PC-9 (cell line): ENCODE results near the gene CNOT3. TPM values are rescaled to one million over a fixed set of nuclear protein-coding genes. Genes with fewer than 3 reads are reported as not detected.
A peak's percentile ranks its signal among the peaks of the same experiment; 100 is the strongest.

Source experiments
- BruUV-seq: library from RNA; stranded (reverse); fragments of 400-500 nt; replicated peaks from 2 replicates; lab custom pipeline; 2021; lab: Mats Ljungman, UMichigan
- CTCF ChIA-PET: fragments of 300-600 bp; sonication (Branson Sonifier 250); formaldehyde crosslinking; loops from one replicate; lab custom pipeline; 2022; ENCODE audit warnings: antibody characterized with exemption; lab: Charles Lee
- POLR2A ChIA-PET: fragments of 300-600 bp; sonication (Branson Sonifier 250); formaldehyde crosslinking; loops from one replicate; lab custom pipeline; 2022; ENCODE audit warnings: antibody characterized with exemption; ENCODE audit not compliant: unreplicated experiment; lab: Charles Lee
- DNase-seq, 2 experiments: peaks; one replicate each; pipeline versions ENCODE4 v3.0.0 to v3.0.0-alpha.2; 2015 to 2022; ENCODE audit warnings: mixed read lengths in 1 of 2
- H2AFZ ChIP-seq: fragments of 200-600 bp; sonication (generic); 2 replicates; pipeline ENCODE4 v1.8.1; 2017; ENCODE audit warnings: antibody characterized with exemption
- H3F3A ChIP-seq: fragments of 200-600 bp; sonication (generic); 2 replicates; pipeline ENCODE4 v1.8.1; 2017; ENCODE audit warnings: antibody characterized with exemption, mild to moderate bottlenecking, low read depth; ENCODE audit not compliant: insufficient read depth
- H3K27ac ChIP-seq: fragments of 200-600 bp; sonication (generic); 2 replicates; pipeline ENCODE4 v1.6.1; 2016; ENCODE audit warnings: mixed run types
- H3K27me3 ChIP-seq: fragments of 200-600 bp; sonication (generic); 2 replicates; pipeline ENCODE4 v1.6.1; 2016; ENCODE audit warnings: low read depth, mixed run types; ENCODE audit not compliant: insufficient read depth
- H3K36me3 ChIP-seq: fragments of 200-600 bp; sonication (generic); 2 replicates; pipeline ENCODE4 v1.6.1; 2016; ENCODE audit warnings: low read depth, mixed run types
- H3K4me1 ChIP-seq: fragments of 200-600 bp; sonication (generic); replicated peaks from 2 replicates; pipeline ENCODE4 v1.6.1; 2016; ENCODE audit warnings: mixed run types; ENCODE audit not compliant: insufficient read depth
- H3K4me2 ChIP-seq: fragments of 200-600 bp; sonication (generic); 2 replicates; pipeline ENCODE4 v1.6.1; 2017; ENCODE audit warnings: mixed run types
- H3K4me3 ChIP-seq: fragments of 200-600 bp; sonication (generic); 2 replicates; pipeline ENCODE4 v1.6.1; 2016; ENCODE audit warnings: mixed run types
- H3K79me2 ChIP-seq: fragments of 200-600 bp; sonication (generic); 2 replicates; pipeline ENCODE4 v1.6.1; 2017; ENCODE audit warnings: low read depth, mixed run types
- H3K9me2 ChIP-seq: fragments of 200-600 bp; sonication (generic); 2 replicates; pipeline ENCODE4 v1.8.1; 2017; ENCODE audit warnings: mild to moderate bottlenecking; ENCODE audit not compliant: insufficient read depth
- H3K9me3 ChIP-seq: fragments of 200-600 bp; sonication (generic); 2 replicates; pipeline ENCODE4 v1.8.1; 2016; ENCODE audit warnings: low read depth; ENCODE audit not compliant: insufficient read depth
- H4K20me1 ChIP-seq: fragments of 200-600 bp; sonication (generic); 2 replicates; pipeline ENCODE4 v1.8.1; 2017; ENCODE audit not compliant: insufficient read depth
- CTCF ChIP-seq: fragments of 200-600 bp; sonication (generic); conservative IDR thresholded peaks from 2 replicates; pipeline ENCODE4 v1.6.1; 2017; ENCODE audit warnings: mixed run types, antibody characterized with exemption, mild to moderate bottlenecking, moderate library complexity
- EZH2 ChIP-seq: fragments of 200-600 bp; sonication (generic); IDR thresholded peaks from 2 replicates; pipeline ENCODE4 v1.8.0; 2017; ENCODE audit warnings: antibody characterized with exemption, low read depth
- intact Hi-C: fragments of 100-400 bp; cut with micrococcal nuclease; formaldehyde crosslinking; loops from one replicate; pipeline ENCODE4 v1.10.0; 2022; ENCODE audit not compliant: unreplicated experiment
- total RNA-seq: library from RNA; stranded (reverse); gene quantifications from 2 replicates; pipeline ENCODE4 v1.2.3, GENCODE V29; 2021

CNOT3 gene
- total RNA-seq, 1 experiment from 2014 or later = 89.1 TPM

GRCh38 chr19:54109651-54110050 lies 27.9 kb upstream of the CNOT3 start:
- POLR2A ChIA-PET = interaction anchor here (0.5 to 0.7 kb wide), 3 partner anchors 8 to 915 kb away, joined by 3 to 15 read pairs (median 6); no protein-coding TSS in a partner anchor
- H3K36me3 ChIP-seq = peaks cover 20% of the 10 kb centered on the region

DNA sequence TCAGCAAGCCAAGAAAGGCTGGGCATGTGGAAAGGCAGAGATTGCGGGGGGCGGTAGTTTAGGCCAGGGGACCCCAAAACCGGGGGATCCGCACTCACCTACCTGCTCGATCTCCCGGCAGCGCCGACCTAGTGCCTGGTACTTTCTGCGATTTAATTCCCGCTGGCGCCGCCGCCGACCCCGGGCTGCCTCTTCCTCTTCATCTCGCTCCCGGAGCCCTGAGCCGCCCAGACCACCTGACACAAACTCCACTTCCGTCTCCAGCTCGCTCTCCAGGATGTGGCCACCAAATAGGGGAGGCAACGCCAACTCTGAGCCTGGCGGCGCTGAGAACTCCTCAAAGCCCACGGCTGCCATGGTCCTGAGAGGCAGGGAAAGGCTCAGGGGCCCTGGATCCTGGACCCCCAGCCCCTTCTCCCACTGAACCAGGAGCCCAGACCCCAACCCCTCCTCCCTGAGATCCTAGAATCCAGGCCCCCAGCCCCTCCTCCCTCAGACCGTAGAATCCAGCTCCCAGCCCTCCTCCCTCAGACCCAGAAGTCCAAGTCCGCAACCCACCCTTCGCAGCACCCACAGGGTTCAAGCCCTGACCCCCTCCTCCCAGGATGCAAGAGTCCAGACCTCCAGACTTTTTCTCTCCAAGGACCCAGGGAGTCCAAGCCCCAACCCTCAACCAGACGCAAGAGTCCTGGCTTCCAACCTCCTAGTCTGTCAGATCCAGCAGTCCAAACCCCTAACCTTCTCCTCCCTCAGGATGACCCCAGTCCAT lies 23.0 kb upstream of the CNOT3 start:
- intact Hi-C loops = loop anchor here (1.0 kb wide), 1 partner anchor 12 kb away; the partner anchor contains the start of gene NDUFA3
- Histone ChIP-seq H3K4me1 (peaks cover 14% of the 10 kb centered on the region), H3K27me3 (no peaks in the 10 kb centered on the region), H3K4me3 (peak overlapping the region; percentile 78), H3K9me2 (no peaks in the 10 kb centered on the region), H4K20me1 (peaks cover 7% of the 10 kb centered on the region), H2AFZ (peak overlapping the region; percentile 91; the same call in 1 of the 2 replicates), H3K27ac (no peak overlapping the region), H3K79me2 (peaks cover 37% of the 10 kb centered on the region), H3K4me2 (peak overlapping the region; percentile 92), H3K36me3 (no peaks in the 10 kb centered on the region), H3K9me3 (no peaks in the 10 kb centered on the region), H3F3A (peaks cover 11% of the 10 kb centered on the region; the same call in 1 of the 2 replicates)
- DNase-seq = no peak
- TF ChIP-seq CTCF (no peak), EZH2 (no peak)
- BruUV-seq = no TSS peak
- CTCF ChIA-PET = interaction anchor here (0.5 kb wide), 1 partner anchor 290 kb away, joined by 4 read pairs; no protein-coding TSS in a partner anchor
- POLR2A ChIA-PET = interaction anchor here (0.5 to 1.4 kb wide), 3 partner anchors 23 to 79 kb away, joined by 4 to 13 read pairs (median 4); partner anchors contain the start of genes CNOT3 and LENG1

More at GRCh38 chr19:54109651-54110050, 27.9 kb upstream of the CNOT3 start:
- Histone ChIP-seq H3F3A (peaks cover 20% of the 10 kb centered on the region; the same call in 1 of the 2 replicates), H3K9me3 (no peaks in the 10 kb centered on the region), H3K4me1 (0 out of 2 replicates have a peak, but pooled peaks cover 6% of the 10 kb centered on the region), H3K4me2 (no peak overlapping the region), H3K27ac (no peak overlapping the region), H3K9me2 (no peaks in the 10 kb centered on the region), H3K4me3 (no peak overlapping the region), H3K27me3 (no peaks in the 10 kb centered on the region), H3K79me2 (peaks cover 17% of the 10 kb centered on the region), H4K20me1 (no peaks in the 10 kb centered on the region; the same call in none of the 2 replicates), H2AFZ (no peak overlapping the region)
- no peak for DNase-seq
- no TSS peak for BruUV-seq
- CTCF ChIA-PET = no interaction called here
- TF ChIP-seq EZH2 = no peak
- TF ChIP-seq CTCF = no peak
- intact Hi-C loops = no loop called here
